ENCODE results near the gene BCORL1. TPM values are rescaled to one million over a fixed set of nuclear protein-coding genes. Genes with fewer than 3 reads are reported as not detected.

BCORL1 gene
- 0.18 and 0.24 TPM in 2 replicates for polyA plus RNA-seq

GRCh38 chrX:129982300-129983251 is at the start of gene BCORL1:
BCORL1 (plus strand) TSS chrX:129982635; CDS start chrX:130005232, 22,597 bp downstream.

Other genes with a start within 250 kb of the BCORL1 start
- not detected in 2 replicates for gene XPNPEP2, start 243.7 kb upstream of the BCORL1 start, polyA plus RNA-seq
- not detected in 2 replicates for gene SASH3, start 202.7 kb upstream of the BCORL1 start, polyA plus RNA-seq
- gene ZDHHC9, start 138.7 kb upstream of the BCORL1 start, polyA plus RNA-seq, result 13.2 and 18.5 TPM in 2 replicates
- 5.0 and 6.4 TPM in 2 replicates for gene UTP14A, start 76.5 kb upstream of the BCORL1 start, polyA plus RNA-seq
- gene ELF4, start 127.9 kb downstream of the BCORL1 start, polyA plus RNA-seq, result not detected in 2 replicates
- gene AIFM1, start 183.2 kb downstream of the BCORL1 start, polyA plus RNA-seq, result 30.9 and 40.6 TPM in 2 replicates
- gene RAB33A, start 189.3 kb downstream of the BCORL1 start, polyA plus RNA-seq, result 40.4 and 67.4 TPM in 2 replicates

Measured in Purkinje cell (primary cell).